Cardiac fibroblast (primary cell): ENCODE measurements around the gene PRRX1.

ENCODE experiments used
- DNase-seq, 2 donors: peaks; one replicate each; pipeline versions ENCODE4 v3.0.0 to v3.0.0-alpha.2; 2010; ENCODE audit warnings: low read depth in 2 of 2
- H3K4me3 ChIP-seq, 2 donors: replicated peaks in 1 of 2; 1 replicate in 1 of 2; 2 replicates in 1 of 2; pipeline ENCODE4 v1.5.1; 2011; ENCODE audit warnings: low read depth in 2 of 2, low read length in 2 of 2, mild to moderate bottlenecking in 2 of 2, moderate library complexity in 1 of 2
- TF ChIP-seq, protein P1 (sequence below): IDR thresholded peaks from one replicate; pipeline ENCODE4 v1.5.1; 2011; ENCODE audit warnings: low read depth, mild to moderate bottlenecking, low read length, inconsistent platforms

PRRX1 gene

DNA sequence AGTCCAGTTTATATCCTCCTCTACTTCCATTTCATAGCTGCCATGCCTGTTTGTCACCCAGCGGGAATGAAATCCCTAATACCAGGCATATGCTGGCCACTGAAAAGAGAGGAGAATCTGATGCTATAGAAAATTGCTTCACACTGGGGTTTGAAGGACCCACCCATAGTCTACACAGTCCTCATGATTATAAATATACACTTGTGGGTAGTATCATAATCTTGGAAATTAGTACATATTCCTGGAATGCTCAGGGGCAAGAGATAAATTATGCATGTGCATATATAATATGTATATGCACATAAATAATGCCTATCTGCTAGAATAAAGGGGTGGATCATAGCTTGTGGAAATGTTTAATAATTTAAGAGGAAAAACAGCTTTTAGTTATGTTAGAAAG lies 105.8 kb downstream of the PRRX1 start:
- TF ChIP-seq, protein P1, sequence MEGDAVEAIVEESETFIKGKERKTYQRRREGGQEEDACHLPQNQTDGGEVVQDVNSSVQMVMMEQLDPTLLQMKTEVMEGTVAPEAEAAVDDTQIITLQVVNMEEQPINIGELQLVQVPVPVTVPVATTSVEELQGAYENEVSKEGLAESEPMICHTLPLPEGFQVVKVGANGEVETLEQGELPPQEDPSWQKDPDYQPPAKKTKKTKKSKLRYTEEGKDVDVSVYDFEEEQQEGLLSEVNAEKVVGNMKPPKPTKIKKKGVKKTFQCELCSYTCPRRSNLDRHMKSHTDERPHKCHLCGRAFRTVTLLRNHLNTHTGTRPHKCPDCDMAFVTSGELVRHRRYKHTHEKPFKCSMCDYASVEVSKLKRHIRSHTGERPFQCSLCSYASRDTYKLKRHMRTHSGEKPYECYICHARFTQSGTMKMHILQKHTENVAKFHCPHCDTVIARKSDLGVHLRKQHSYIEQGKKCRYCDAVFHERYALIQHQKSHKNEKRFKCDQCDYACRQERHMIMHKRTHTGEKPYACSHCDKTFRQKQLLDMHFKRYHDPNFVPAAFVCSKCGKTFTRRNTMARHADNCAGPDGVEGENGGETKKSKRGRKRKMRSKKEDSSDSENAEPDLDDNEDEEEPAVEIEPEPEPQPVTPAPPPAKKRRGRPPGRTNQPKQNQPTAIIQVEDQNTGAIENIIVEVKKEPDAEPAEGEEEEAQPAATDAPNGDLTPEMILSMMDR = no peak
- DNase-seq = no peak
- no peak overlapping the region for H3K4me3 ChIP-seq

DNA sequence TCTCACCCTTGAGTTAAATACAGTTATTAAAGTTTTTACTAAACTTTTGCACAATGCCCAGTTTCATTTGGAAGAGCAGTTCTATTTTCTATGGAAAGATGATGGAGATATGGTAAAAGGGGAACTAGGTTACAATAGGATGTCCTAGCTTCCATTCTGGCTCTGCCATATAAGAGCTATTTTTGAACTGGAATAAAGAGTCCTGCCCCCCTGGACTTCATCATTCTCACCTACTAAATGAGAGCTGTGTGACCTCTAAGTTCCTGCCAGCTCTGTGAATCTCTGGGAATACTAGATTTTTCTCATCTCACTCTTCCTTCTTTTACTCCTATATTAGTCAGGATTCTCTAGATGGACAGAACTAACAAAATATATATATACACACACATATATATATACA lies 106.3 kb downstream of the PRRX1 start:
- H3K4me3 ChIP-seq = no peak overlapping the region
- TF ChIP-seq, protein P1 = no peak
- DNase-seq = no peak

DNA sequence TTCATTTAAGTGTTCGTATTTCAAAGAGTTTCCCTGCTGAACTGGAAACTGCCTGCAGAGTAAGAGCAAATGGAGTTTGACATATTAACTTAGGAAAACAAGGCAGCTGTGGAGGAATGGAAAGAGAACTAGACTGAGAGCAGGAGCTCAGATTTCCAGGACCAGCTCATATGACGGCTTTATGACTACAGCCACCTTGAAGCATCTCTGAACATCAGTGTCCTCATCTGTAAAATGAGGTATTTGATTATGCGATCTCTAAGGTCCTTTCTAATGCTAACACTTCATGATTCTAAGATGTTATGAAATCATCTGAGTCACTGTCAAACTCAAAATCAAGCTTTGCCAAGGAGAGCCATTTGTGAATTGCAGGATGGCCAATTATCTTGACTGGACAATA lies 112.3 kb downstream of the PRRX1 start:
- no peak overlapping the region for H3K4me3 ChIP-seq
- TF ChIP-seq, protein P1 = no peak

GRCh38 chr1:170776777-170777176 lies 112.8 kb downstream of the PRRX1 start:
- TF ChIP-seq, protein P1 = no peak
- no peak overlapping the region for H3K4me3 ChIP-seq
- DNase-seq = no peak

More for the DNA sequence above, 112.3 kb downstream of the PRRX1 start:
- no peak for DNase-seq
